Cardiac fibroblast (primary cell): ENCODE data around the gene KIZ.
"Not testable (repeated sequence)": the region's sequence is repeated elsewhere in the genome, so short reads cannot be mapped to it uniquely, and the experiment has no call there.

Source experiments
- DNase-seq, 2 donors: peaks; one replicate each; pipeline versions ENCODE4 v3.0.0 to v3.0.0-alpha.2; 2010; ENCODE audit warnings: low read depth in 2 of 2
- H3K4me3 ChIP-seq, 2 donors: replicated peaks in 1 of 2; 1 replicate in 1 of 2; 2 replicates in 1 of 2; pipeline ENCODE4 v1.5.1; 2011; ENCODE audit warnings: low read depth in 2 of 2, low read length in 2 of 2, mild to moderate bottlenecking in 2 of 2, moderate library complexity in 1 of 2
- CTCF ChIP-seq: IDR thresholded peaks from one replicate; pipeline ENCODE4 v1.5.1; 2011; ENCODE audit warnings: low read depth, mild to moderate bottlenecking, low read length, inconsistent platforms

Gene KIZ

GRCh38 chr20:21159658-21160380, 33.9 kb downstream of the KIZ start:
- TF ChIP-seq CTCF: no peak
- peak in 1 of 2 donors; percentile 16 for DNase-seq
- H3K4me3 ChIP-seq: no peak overlapping the region

GRCh38 chr20:21161926-21162325, 36.0 kb downstream of the KIZ start:
- H3K4me3 ChIP-seq: no peak overlapping the region
- peak in 1 of 2 donors; percentile 25 for DNase-seq
- no peak for TF ChIP-seq CTCF

- no peak for TF ChIP-seq CTCF
- no peak overlapping the region for H3K4me3 ChIP-seq
- DNase-seq: no peak
These were observed 36.7 kb downstream of the KIZ start for GRCh38 chr20:21162631-21163030.

GRCh38 chr20:21166801-21167200, 40.9 kb downstream of the KIZ start:
- H3K4me3 ChIP-seq: no peak overlapping the region
- DNase-seq: no peak
- TF ChIP-seq CTCF: no peak

GRCh38 chr20:21167261-21167660, 41.4 kb downstream of the KIZ start:
- H3K4me3 ChIP-seq: no peak overlapping the region
- no peak for DNase-seq
- no peak for TF ChIP-seq CTCF

GRCh38 chr20:21168061-21168460, 42.2 kb downstream of the KIZ start:
- not testable (repeated sequence) for DNase-seq, H3K4me3 ChIP-seq

GRCh38 chr20:21172626-21173025, 46.7 kb downstream of the KIZ start:
- DNase-seq: no peak
- H3K4me3 ChIP-seq: no peak overlapping the region
- TF ChIP-seq CTCF: no peak
